CD4-positive, alpha-beta T cell (primary cell): ENCODE results near the gene CNTROB. TPM values are rescaled to one million over a fixed set of nuclear protein-coding genes. Genes with fewer than 3 reads are reported as not detected.
A peak's percentile ranks its signal among the peaks of the same experiment; 100 is the strongest.

Experiments
- ATAC-seq: fragments of 200-7000 bp; cut with Tn5 transposase; one replicate; pipeline ENCODE4 v1.10.0; 2022; ENCODE audit warnings: mild to moderate bottlenecking; ENCODE audit not compliant: poor library complexity
- CTCF ChIA-PET: fragments of 350-600 bp; sonication (Branson Sonifier 250); formaldehyde crosslinking; loops from one replicate; lab custom pipeline; 2021; ENCODE audit warnings: antibody characterized with exemption, inconsistent platforms; lab: Charles Lee
- POLR2A ChIA-PET: fragments of 350-600 bp; sonication (Branson Sonifier 250); formaldehyde crosslinking; loops from one replicate; lab custom pipeline; 2021; ENCODE audit warnings: antibody characterized with exemption, inconsistent platforms; lab: Charles Lee
- DNase-seq, 14 experiments: peaks; one replicate each; pipeline ENCODE4 v3.0.0-alpha.2; 2013 to 2020; ENCODE audit warnings: mixed read lengths in 2 of 14
- H3K27ac ChIP-seq, 2 donors: one replicate each; pipeline versions ENCODE4 v1.5.1 to v1.7.0; 2013; ENCODE audit warnings: low read length in 2 of 2, low read depth in 1 of 2, mild to moderate bottlenecking in 1 of 2
- H3K27me3 ChIP-seq, 2 experiments: 1 replicate in 1 of 2; 2 replicates in 1 of 2; pipeline versions ENCODE4 v1.6.1 to v1.7.0; 2013; ENCODE audit warnings: low read length in 2 of 2, control low read depth in 1 of 2, mild to moderate bottlenecking in 1 of 2, moderate library complexity in 1 of 2; ENCODE audit not compliant: insufficient read depth in 2 of 2, control insufficient read depth in 1 of 2
- H3K36me3 ChIP-seq: one replicate; pipeline ENCODE4 v1.6.1; 2013; ENCODE audit warnings: low read length, control low read depth; ENCODE audit not compliant: insufficient read depth
- H3K4me1 ChIP-seq: one replicate; pipeline ENCODE4 v1.6.1; 2013; ENCODE audit warnings: low read length, control low read depth; ENCODE audit not compliant: insufficient read depth
- H3K4me3 ChIP-seq: one replicate; pipeline ENCODE4 v1.5.1; 2013; ENCODE audit warnings: mild to moderate bottlenecking, low read length, moderate library complexity
- H3K9me3 ChIP-seq, 2 experiments: 1 replicate in 1 of 2; 2 replicates in 1 of 2; pipeline versions ENCODE4 v1.6.1 to v1.7.0; 2013; ENCODE audit warnings: low read length in 2 of 2, mild to moderate bottlenecking in 2 of 2, control low read depth in 1 of 2, moderate library complexity in 1 of 2; ENCODE audit not compliant: control insufficient read depth in 1 of 2, insufficient read depth in 1 of 2
- H3K27ac Mint-ChIP-seq: one replicate; pipeline ENCODE4 v1.8.0; 2020; ENCODE audit warnings: mixed read lengths
- H3K27me3 Mint-ChIP-seq: one replicate; pipeline ENCODE4 v1.8.0; 2021; ENCODE audit warnings: mixed read lengths
- H3K36me3 Mint-ChIP-seq: one replicate; pipeline ENCODE4 v1.8.0; 2021; ENCODE audit warnings: low read depth, mixed read lengths
- H3K4me1 Mint-ChIP-seq: one replicate; pipeline ENCODE4 v1.8.0; 2021; ENCODE audit warnings: low read depth, mixed read lengths
- H3K4me3 Mint-ChIP-seq: one replicate; pipeline ENCODE4 v1.8.0; 2020; ENCODE audit warnings: mild to moderate bottlenecking, mixed read lengths
- H3K9me3 Mint-ChIP-seq: one replicate; pipeline ENCODE4 v1.8.0; 2020; ENCODE audit warnings: mixed read lengths
- CTCF ChIP-seq: fragments of 200-600 bp; IDR thresholded peaks from one replicate; pipeline ENCODE4 v1.8.0; 2022; ENCODE audit warnings: antibody characterized with exemption, mild to moderate bottlenecking
- intact Hi-C, 2 experiments: fragments of 100-400 bp; cut with DNase I in 1 of 2; cut with micrococcal nuclease in 1 of 2; formaldehyde crosslinking; loops; one replicate each; pipeline versions ENCODE4 v1.15.1 to v1.9.0; 2023 to 2025; cut with DNase I, micrococcal nuclease
- total RNA-seq, 174 experiments: library from RNA in 2 of 174; stranded (reverse) in 2 of 174; gene quantifications; one replicate each; pipeline ENCODE4 v1.2.3 and lab custom pipeline; 2021 to 2026

CNTROB gene
- total RNA-seq, 2 experiments from 2014 or later: 20.6 to 21.9 TPM

GRCh38 chr17:7922845-7923628, 9.0 kb upstream of the CNTROB start:
- peak; percentile 73 to 91 (median 82) for DNase-seq
- no peaks in the 10 kb centered on the region for H3K27me3 Mint-ChIP-seq
- POLR2A ChIA-PET: interaction anchor here (0.7 to 3.1 kb wide), 5 partner anchors 9 to 944 kb away, joined by 3 to 31 read pairs (median 4); partner anchors contain the start of genes CNTROB, PIK3R6, TP53 and TRAPPC1
- peak; percentile 96 for ATAC-seq
- Histone ChIP-seq H3K27me3 (no peaks in the 10 kb centered on the region), H3K36me3 (no peaks in the 10 kb centered on the region), H3K9me3 (no peaks in the 10 kb centered on the region), H3K4me1 (peaks cover 22% of the 10 kb centered on the region), H3K27ac (peak overlapping the region; percentile 59 to 69), H3K4me3 (peak overlapping the region; percentile 71)
- H3K27ac Mint-ChIP-seq: peak overlapping the region; percentile 94
- intact Hi-C loops: loop anchor here in 1 of 2 experiments (1.0 kb wide), 1 partner anchor 9 kb away; the partner anchor contains the start of gene CNTROB
- TF ChIP-seq CTCF: no peak
- no peaks in the 10 kb centered on the region for H3K9me3 Mint-ChIP-seq
- CTCF ChIA-PET: interaction anchor here (1.0 to 2.3 kb wide), 4 partner anchors 10 to 66 kb away, joined by 3 to 9 read pairs (median 5); partner anchors contain the start of genes CNTROB and TRAPPC1
- peaks cover 31% of the 10 kb centered on the region for H3K4me1 Mint-ChIP-seq
- H3K4me3 Mint-ChIP-seq: peak overlapping the region; percentile 86
- H3K36me3 Mint-ChIP-seq: peaks cover 15% of the 10 kb centered on the region

GRCh38 chr17:7927596-7927995, 4.4 kb upstream of the CNTROB start:
- Mint-ChIP-seq H3K4me1 (peaks cover 48% of the 10 kb centered on the region), H3K27ac (peak overlapping the region; percentile 21), H3K36me3 (peaks cover 34% of the 10 kb centered on the region), H3K27me3 (no peaks in the 10 kb centered on the region), H3K9me3 (no peaks in the 10 kb centered on the region), H3K4me3 (peak overlapping the region; percentile 54)
- peaks cover 7% of the 10 kb centered on the region for H3K36me3 ChIP-seq
- TF ChIP-seq CTCF: no peak
- H3K27ac ChIP-seq: no peak overlapping the region
- H3K9me3 ChIP-seq: no peaks in the 10 kb centered on the region
- intact Hi-C loops: no loop called here
- H3K27me3 ChIP-seq: no peaks in the 10 kb centered on the region
- POLR2A ChIA-PET: interaction anchor here (1.6 kb wide), 1 partner anchor 11 kb away, joined by 6 read pairs; the partner anchor contains the start of gene RNF227
- H3K4me3 ChIP-seq: no peak overlapping the region
- peaks cover 41% of the 10 kb centered on the region for H3K4me1 ChIP-seq
- CTCF ChIA-PET: no interaction called here
- DNase-seq: no peak
- no peak for ATAC-seq

GRCh38 chr17:7929158-7930023, 2.6 kb upstream of the CNTROB start, which contains the start of gene KCNAB3:
KCNAB3 (minus strand) TSS chr17:7929856; CDS start chr17:7929435, 421 bp downstream.
- Mint-ChIP-seq H3K4me1 (peaks cover 50% of the 10 kb centered on the region), H3K36me3 (peaks cover 31% of the 10 kb centered on the region), H3K27ac (peak within 1 kb of the TSS; percentile 90), H3K9me3 (no peaks in the 10 kb centered on the region), H3K27me3 (no peaks in the 10 kb centered on the region), H3K4me3 (peak within 1 kb of the TSS; percentile 97)
- no peaks in the 10 kb centered on the region for H3K9me3 ChIP-seq
- DNase-seq (peak; percentile 22 to 83 (median 50)), ATAC-seq (peak; percentile 37)
- peak within 1 kb of the TSS; percentile 23 for H3K4me3 ChIP-seq
- TF ChIP-seq CTCF: no peak
- intact Hi-C loops: loop anchor here (1.0 to 5.0 kb wide), 4 partner anchors 13 to 312 kb away; partner anchors contain the start of genes CHD3 (in 1 of the 2) and RNF227 (in 1 of the 2)
- H3K4me1 ChIP-seq: peaks cover 37% of the 10 kb centered on the region
- no peaks in the 10 kb centered on the region for H3K27me3 ChIP-seq
- POLR2A ChIA-PET: interaction anchor here (0.6 to 5.3 kb wide), 3 partner anchors 13 to 691 kb away, joined by 3 to 60 read pairs (median 3); partner anchors contain the start of gene RNF227
- H3K27ac ChIP-seq: no peak within 1 kb of the TSS
- peaks cover 7% of the 10 kb centered on the region for H3K36me3 ChIP-seq
- CTCF ChIA-PET: interaction anchor here (1.3 kb wide), 1 partner anchor 16 kb away, joined by 4 read pairs; no protein-coding TSS in a partner anchor
